Measurements from ENCODE around the gene FLRT1.

FLRT1 gene

GRCh38 chr11:64068705-64069400 is 33.1 kb downstream of the FLRT1 start:
- no peak for DNase-seq

GRCh38 chr11:64069401-64070313 is 33.9 kb downstream of the FLRT1 start:
- no peak for DNase-seq

DNA sequence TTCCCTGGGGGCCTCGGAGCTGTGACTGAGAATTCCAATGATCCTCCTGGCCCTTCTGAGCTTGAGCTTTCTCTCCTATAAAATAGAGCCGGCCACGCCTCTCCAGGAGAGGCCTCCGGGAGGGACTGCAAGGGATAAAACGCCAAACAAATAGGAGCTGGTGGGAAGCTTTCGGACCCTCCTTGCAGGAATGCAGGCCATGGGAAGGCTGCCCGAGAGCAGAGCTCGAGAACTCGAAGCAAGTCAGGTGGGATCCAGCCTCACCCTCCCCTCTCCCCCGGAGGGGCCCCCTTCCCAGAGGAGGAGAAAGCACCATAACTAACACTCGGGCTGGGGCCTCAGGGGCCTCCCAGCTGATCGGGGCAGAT is 34.6 kb downstream of the FLRT1 start:
- no peak for DNase-seq

GRCh38 chr11:64071849-64072248 is 36.1 kb downstream of the FLRT1 start:
- DNase-seq, result no peak

GRCh38 chr11:64072403-64072802 is 36.7 kb downstream of the FLRT1 start:
- no peak for DNase-seq

- no peak for DNase-seq
Observed at GRCh38 chr11:64072871-64073270, 37.1 kb downstream of the FLRT1 start.

DNA sequence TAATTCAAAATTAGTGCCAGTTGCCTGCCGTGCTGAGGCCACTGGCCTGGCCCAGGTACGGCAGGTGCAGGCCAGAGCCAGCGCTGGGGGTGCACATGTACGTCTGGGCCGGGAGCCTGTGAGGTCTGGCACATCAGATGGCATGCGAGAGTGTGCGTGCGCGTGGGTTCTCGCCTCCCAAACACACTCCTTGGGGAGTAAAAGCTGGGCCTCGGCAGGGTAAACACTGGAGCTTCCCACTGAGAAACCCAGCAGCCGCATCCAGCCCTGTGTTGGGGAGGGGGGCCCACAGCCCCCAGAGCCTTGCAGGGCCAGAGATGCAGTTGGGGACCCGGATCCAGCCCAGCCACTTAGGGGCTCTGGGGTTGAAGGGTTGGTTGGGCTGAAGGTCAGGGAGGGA is 37.8 kb downstream of the FLRT1 start:
- no peak for DNase-seq

DNA sequence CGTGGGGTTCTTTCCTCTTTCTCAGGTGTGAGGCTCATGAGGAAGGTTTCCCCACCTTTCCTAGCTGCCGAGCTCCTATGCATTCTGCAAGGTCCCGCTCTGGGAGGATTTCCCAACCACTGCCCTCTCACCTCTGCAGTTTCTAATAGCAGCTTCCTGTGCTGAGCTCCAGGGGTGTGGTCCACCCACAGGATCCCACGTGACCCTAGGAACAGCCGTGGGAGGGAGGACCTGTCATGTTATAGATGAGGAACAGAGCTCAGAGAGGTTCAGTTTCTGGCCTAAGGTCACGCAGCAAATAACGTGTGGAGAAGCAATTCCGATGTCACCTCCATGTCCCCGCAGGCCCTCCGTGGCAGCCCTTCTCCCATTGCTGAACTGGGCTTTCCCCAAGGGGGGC is 38.5 kb downstream of the FLRT1 start:
- no peak for DNase-seq

GRCh38 chr11:64076758-64077157 is 41.0 kb downstream of the FLRT1 start:
- no peak for DNase-seq

- no peak for DNase-seq
Observed at GRCh38 chr11:64077607-64078006, 41.9 kb downstream of the FLRT1 start.

DNA sequence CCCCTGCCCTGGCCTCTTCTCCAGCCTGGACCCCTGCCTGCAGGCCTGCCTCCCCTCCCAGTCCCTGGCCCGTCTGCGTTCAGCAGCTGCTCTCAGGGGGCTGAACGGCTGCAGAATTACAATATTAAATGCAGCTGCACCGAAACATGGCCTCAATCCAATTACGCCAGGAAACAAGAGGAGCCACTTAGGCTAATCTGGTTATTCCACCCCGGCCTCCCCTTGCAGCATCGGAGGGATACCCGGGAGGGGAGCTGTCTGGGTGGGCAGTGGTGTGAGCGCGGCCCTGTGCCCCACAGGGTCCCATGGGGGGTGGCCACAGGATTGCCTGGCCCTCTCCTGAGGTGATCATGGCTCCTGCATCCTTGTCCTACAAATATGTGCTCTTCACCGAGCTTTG is 42.6 kb downstream of the FLRT1 start:
- DNase-seq, result no peak

- DNase-seq, result no peak
Observed at GRCh38 chr11:64078905-64079304, 43.2 kb downstream of the FLRT1 start.

DNA sequence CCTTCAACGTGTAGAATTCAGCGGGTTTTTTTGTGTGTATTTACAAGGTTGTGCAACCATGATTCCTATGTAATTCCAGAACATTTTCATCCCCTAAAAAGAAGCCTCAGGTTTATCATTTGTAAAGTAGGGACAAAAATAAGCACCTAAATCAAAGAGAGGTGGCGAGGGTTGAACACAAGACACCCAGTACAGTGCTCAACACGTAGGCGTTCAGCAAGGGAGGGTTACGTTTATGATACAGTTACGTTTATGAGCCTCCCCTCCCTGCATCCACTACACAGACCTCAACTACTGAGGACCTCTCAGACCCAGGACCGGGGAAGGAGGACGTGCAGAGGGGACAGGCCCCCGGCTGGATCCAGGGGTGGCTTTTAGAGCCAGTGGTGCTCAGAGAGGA is 44.7 kb downstream of the FLRT1 start:
- DNase-seq, result no peak

- DNase-seq, result peak in 1 of 2 experiments; percentile 25
Observed at GRCh38 chr11:64081745-64082442, 46.2 kb downstream of the FLRT1 start.

- no peak for DNase-seq
Observed at GRCh38 chr11:64083398-64084080, 47.8 kb downstream of the FLRT1 start.

- DNase-seq, result no peak
Observed at GRCh38 chr11:64084146-64084950, 48.6 kb downstream of the FLRT1 start.

DNA sequence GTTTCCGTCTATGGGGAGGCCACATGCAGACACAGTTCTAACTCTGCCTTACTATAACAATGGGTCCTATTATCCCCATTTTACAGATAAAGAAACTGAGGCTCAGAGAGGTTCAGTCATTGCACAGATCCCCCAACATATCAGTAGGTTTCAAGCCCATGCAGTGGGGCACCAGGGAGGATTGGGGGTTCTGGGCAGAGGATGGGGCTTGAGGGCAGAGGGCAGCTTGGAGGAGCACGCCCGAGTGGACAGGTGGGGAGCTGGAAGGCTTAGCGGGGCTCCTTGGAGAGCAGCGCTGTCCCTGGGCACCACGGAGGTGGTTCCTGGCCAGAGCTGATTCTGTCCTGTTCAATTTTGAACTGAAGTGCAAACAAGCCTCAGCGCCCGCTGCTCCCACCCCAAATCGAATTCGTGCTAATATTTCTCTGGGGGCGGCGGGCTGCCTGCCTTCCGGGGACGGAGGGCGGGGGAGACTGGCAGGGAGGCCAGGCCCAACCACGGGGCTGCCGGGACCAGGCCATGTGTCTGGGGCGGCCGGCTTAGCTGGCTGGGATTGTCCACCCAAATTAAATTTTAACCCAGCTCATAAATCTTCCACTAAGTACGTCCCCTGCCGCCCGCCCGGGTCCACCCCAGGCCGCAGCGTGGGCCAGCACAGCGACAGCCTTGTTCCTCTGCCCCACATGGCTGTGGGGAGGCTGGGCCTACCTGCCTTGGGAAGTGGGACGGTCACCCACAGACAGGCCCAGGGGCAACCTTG is 49.4 kb downstream of the FLRT1 start:
- no peak for DNase-seq
